ENCODE data around the gene CAMTA1.

DNA sequence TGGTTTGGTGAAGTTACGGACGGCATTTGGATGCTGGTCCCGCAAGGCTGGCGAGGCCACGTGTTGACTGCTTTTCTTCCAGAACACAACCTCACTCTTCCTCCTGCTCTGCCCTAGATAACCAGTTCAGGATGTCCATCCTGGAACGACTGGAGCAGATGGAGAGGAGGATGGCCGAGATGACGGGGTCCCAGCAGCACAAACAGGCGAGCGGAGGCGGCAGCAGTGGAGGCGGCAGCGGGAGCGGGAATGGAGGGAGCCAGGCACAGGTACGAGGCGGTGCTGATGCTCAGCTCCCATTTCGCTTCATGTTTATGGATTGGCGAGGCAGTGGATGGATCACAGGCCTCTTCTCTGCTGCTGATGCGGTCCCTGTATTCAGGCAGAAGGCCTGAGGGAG lies 947.1 kb downstream of the CAMTA1 start:
- TF ChIP-seq POLR2AphosphoS5 (IDR thresholded peaks at IDR 0.05; ENCODE audit: low read depth, low read length): no peak
- TF ChIP-seq, protein P1, sequence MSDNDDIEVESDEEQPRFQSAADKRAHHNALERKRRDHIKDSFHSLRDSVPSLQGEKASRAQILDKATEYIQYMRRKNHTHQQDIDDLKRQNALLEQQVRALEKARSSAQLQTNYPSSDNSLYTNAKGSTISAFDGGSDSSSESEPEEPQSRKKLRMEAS (IDR thresholded peaks at IDR 0.05): no peak
- no peak for TF ChIP-seq EZH2 (IDR thresholded peaks at IDR 0.05)
- TF ChIP-seq ZNF274 (IDR thresholded peaks at IDR 0.05; ENCODE audit: low read depth, low read length): no peak
- no peak for TF ChIP-seq POLR2A (IDR thresholded peaks at IDR 0.05; ENCODE audit: borderline replicate concordance, extremely low read depth, insufficient read depth, insufficient read length)
- TF ChIP-seq, protein P2, sequence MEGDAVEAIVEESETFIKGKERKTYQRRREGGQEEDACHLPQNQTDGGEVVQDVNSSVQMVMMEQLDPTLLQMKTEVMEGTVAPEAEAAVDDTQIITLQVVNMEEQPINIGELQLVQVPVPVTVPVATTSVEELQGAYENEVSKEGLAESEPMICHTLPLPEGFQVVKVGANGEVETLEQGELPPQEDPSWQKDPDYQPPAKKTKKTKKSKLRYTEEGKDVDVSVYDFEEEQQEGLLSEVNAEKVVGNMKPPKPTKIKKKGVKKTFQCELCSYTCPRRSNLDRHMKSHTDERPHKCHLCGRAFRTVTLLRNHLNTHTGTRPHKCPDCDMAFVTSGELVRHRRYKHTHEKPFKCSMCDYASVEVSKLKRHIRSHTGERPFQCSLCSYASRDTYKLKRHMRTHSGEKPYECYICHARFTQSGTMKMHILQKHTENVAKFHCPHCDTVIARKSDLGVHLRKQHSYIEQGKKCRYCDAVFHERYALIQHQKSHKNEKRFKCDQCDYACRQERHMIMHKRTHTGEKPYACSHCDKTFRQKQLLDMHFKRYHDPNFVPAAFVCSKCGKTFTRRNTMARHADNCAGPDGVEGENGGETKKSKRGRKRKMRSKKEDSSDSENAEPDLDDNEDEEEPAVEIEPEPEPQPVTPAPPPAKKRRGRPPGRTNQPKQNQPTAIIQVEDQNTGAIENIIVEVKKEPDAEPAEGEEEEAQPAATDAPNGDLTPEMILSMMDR (IDR thresholded peaks at IDR 0.05 in 2 of 3, conservative IDR thresholded peaks at IDR 0.05 in 1 of 3; ENCODE audit: borderline replicate concordance in 1 of 3, insufficient read depth in 1 of 3, low read depth in 2 of 3, low read length in 2 of 3): no peak
- no peak for TF ChIP-seq EZH2phosphoT487 (IDR thresholded peaks at IDR 0.05; ENCODE audit: borderline replicate concordance)
- no peak for TF ChIP-seq SP1 (IDR thresholded peaks at IDR 0.05; ENCODE audit: low read depth)
- no peak for TF ChIP-seq RAD21 (IDR thresholded peaks at IDR 0.05; ENCODE audit: low read depth)
- no peak for TF ChIP-seq YY1 (IDR thresholded peaks at IDR 0.05; ENCODE audit: extremely low read depth, insufficient replicate concordance, low read depth, low read length)
- no peak for TF ChIP-seq ELF1 (IDR thresholded peaks at IDR 0.05; ENCODE audit: borderline replicate concordance, low read depth)
- TF ChIP-seq CEBPB (IDR thresholded peaks at IDR 0.05; ENCODE audit: low read depth): no peak
- TF ChIP-seq EGR1 (IDR thresholded peaks at IDR 0.05; ENCODE audit: low read depth): no peak

All from HCT116 (cell line).